GM19397 (cell line): ENCODE data around the gene MICU1.
"Not testable (repeated sequence)": the region's sequence is repeated elsewhere in the genome, so short reads cannot be mapped to it uniquely, and the experiment has no call there.

Source experiments
- ATAC-seq: cut with Tn5 transposase; IDR thresholded peaks from one replicate; pipeline ENCODE4 v1.9.1; 2021; ENCODE audit warnings: mild to moderate bottlenecking, moderate library complexity; ENCODE audit not compliant: unreplicated experiment

Gene MICU1

GRCh38 chr10:72395581-72395980, 230.3 kb downstream of the MICU1 start:
- not testable (repeated sequence) for ATAC-seq

GRCh38 chr10:72392571-72392970, 233.3 kb downstream of the MICU1 start:
- ATAC-seq: no peak

DNA sequence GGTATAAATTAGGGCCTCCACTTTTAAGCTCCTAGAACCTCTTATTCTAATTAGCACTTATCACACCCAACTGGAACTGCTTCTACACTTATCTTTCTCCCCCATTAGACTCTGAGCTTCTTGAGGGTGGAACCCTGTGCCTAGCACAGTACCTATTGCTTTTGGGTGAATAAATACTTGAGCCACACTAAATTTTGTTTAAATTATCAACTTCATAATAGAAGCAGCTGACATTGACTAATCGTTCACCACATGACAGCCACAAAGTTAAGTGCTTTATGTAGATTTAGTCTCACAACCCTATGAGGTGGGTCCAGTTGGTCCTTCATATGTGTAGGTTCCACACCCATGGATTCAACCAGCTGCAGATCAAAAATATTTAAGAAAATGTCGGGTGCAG, 235.1 kb downstream of the MICU1 start:
- no peak for ATAC-seq

DNA sequence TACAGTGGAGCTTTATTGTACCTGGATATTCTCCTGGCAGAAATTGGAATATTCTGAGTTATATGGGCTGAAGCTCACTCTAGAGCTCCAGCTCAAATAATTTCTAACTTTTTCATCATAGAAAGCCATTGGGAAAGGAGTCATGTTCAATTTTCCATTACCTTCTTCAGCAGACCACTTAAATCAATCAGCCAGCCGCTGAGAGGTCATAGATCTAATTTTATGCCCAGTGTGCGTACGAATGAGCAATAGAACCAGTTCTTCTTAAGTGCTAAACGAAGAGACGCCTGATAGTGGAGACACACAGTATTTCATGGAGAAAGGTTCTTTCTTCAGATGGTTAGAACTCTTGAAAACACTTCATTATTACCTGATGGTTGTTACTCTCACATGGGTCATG, 236.2 kb downstream of the MICU1 start:
- ATAC-seq: no peak

- ATAC-seq: no peak
Observed at GRCh38 chr10:72389014-72389413, 236.9 kb downstream of the MICU1 start.

- ATAC-seq: no peak
Observed at GRCh38 chr10:72388062-72388461, 237.8 kb downstream of the MICU1 start.

DNA sequence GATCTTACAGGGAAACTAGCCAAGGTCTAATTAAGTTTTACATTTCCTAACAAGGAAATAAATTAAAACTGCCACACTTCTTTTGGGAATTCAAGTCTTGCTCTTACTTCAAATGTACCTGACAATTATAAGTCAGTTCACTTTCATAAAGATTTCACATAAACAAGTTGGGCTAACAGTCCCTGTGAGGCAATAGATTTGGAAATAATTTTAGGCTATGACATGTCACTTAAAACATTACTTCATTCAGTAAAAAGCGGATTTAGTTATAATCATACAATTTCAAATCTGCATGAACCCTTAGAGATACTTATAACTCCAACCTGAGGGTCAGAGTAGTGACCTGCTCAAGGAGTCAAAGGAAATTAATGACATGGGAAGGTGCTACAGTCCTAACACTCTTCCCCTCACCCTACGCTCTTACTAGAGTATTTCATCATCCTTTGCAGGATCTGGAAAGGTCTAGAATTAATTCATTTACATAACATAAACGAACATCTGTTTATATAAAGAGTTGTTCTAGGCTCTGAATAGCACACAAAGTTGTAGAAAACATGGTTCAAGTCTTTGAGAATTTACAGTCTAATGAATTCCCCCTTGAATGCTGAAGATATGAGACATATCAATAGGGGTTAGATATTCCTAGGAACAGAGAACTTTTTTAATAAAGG, 238.8 kb downstream of the MICU1 start:
- no peak for ATAC-seq

DNA sequence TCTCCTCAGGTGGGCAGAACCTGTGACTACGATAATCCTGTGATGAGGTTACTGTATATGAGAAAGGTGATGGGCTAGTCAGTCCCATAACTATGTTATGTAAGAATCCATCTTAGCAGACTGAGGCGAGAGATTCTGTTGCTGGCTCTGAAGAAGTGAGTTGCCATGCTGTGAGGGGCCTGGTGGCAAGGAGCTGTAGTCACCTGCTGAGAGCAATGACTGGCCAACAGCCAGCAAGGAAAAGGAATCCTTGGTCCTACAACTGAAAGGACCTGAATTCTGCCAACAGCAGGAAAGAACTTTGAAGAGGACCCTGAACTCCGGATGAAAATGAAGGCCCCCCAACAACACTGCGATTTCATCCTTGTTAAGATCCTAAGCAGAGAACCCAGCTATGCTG, 240.2 kb downstream of the MICU1 start:
- ATAC-seq: no peak

GRCh38 chr10:72384982-72385381, 240.9 kb downstream of the MICU1 start:
- not testable (repeated sequence) for ATAC-seq

GRCh38 chr10:72379776-72380175, 246.1 kb downstream of the MICU1 start:
- no peak for ATAC-seq

GRCh38 chr10:72379062-72379461, 246.8 kb downstream of the MICU1 start:
- ATAC-seq: no peak

DNA sequence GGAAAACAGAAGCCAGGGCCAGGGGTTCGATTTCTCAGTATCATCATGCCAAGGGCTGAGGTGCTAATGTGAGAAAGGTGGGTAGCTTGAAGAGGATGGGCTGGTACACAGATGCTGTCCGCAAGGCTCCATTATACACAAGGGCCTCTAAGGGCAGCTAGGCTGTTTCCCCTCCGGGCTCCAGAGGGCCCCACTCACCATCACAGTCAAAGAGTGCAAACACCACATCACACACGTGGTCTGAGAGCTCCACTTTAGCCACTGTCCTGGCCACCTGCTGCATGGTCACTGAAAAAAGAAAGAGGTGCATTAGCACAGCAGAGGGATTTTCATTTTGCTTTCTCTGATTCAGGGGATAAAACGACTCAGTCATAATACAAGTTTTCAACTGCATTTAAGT, 250.3 kb downstream of the MICU1 start:
- ATAC-seq: no peak

DNA sequence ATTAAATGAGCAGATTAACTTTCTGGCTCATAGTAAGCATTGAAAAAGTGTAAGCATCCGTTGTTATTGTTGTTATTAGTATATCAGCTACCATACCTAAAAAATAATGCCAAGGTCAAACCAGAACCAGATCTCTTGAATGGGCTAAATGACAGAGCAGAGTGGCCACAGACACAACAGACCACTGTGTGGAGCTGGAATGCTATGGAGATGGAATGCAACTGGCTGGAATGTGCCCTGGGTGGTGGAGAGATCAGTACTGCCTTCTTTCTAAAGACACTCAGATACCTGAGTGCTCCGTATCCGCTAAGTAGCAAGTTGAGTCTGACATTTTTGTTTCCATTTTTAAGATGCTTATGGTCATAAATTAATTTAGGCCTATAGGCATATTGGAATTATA, 250.7 kb downstream of the MICU1 start:
- no peak for ATAC-seq

DNA sequence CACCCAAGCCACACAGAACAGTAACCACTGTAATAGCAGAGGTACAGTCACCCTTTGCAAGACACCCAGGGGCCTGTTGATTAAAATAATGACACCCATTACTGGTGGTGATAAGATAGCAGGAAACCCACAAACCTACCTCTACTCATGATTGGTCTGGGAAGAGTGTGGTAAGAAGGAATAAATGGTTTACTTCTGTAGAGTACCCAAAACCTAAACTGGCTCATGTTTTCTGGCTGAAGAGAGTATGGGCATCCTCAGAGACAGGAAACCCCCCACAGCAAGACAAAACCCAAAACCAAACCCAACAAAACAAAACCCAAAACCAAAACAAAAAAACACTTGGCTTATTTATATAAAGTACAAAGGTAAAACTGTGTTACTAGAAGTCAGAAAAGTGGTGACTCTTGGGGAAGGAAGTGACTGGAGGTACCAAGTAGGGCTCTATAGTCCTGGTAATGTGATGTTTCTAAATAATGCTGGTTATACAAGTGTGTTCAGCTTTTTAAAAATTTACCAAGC, 255.6 kb downstream of the MICU1 start:
- no peak for ATAC-seq

- no peak for ATAC-seq
Observed at GRCh38 chr10:72367301-72367960, 258.4 kb downstream of the MICU1 start.

DNA sequence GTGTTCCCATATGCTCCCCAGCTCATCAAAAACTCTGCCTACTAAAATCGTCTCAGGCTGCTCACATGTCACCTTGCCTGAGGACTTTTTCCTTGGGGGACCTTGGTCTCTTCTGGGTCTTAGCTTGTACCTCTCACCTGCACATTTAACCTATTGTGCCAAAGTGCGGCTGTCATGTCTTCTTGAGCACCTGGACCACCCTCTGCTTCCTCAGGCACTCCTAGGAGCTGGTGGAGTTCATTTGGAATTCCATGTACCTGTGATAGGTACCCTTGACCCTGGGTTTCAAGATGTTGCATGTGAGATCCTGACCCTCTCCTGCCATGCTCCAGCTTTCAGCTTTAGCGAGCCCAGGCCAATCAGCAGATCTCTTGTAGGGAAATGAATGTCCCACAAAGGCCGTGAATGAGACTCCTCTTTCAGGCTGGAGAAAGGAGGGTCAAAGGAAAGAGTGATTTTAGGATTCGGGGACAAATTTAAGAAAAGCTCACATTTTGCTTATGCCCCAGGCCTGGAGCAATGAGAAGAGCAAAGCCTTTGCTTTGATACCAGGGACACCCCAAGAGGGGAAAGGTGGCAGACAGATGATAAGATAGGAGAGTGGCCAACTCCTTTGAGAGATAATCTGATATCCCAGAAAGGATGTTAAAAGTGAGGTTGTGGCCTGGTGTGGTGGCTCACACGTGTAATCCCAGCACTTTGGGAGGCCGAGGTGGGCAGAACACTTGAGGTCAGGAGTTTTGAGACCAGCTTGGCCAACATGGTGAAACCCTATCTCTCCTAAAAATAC, 260.6 kb downstream of the MICU1 start:
- no peak for ATAC-seq

DNA sequence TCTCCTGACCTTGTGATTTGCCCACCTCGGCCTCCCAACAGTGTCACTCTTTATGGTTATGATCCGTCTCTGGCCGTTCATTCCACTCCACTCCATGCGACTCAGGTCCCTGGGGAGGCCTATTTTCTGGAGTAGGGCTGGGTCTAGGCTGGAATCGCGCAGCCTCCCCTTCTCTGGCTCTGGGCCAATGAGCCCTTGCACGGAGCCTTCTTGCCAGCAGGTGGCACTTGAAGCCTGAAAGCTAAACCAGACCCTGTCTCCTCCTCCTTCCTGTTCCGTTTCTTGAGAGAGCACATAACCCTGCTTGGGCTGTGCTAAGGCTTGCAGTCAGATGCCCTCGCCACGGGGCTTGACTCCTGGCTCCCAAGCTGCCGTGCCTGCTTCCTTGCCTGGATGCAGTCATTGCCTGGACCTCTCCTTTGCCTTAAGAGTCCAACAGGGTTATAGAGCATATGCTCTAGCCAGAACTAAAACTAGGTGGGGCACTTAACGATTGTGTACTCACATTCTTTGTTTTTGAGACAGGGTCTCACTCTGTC, 261.6 kb downstream of the MICU1 start:
- peak; percentile 79 for ATAC-seq

- ATAC-seq: no peak
Observed at GRCh38 chr10:72356987-72357386, 268.9 kb downstream of the MICU1 start.

- ATAC-seq: no peak
Observed at GRCh38 chr10:72356115-72356514, 269.8 kb downstream of the MICU1 start.

DNA sequence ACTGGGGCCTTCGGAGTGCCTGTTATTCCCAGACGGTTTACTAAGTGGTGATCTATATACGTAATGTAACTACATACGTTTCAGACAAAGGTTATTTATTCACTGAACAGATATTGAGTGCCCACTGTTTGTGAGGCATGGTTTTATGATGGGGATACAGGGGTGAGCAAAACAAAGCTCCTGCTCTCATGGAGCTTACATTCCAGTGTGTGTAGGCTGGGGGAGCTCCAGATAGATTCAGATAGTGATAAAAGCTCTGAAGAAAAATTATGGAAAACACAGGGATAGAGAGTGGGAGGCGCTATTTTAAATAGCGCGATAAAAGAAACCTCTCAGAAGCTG, 270.7 kb downstream of the MICU1 start:
- no peak for ATAC-seq

GRCh38 chr10:72354356-72355213, 271.3 kb downstream of the MICU1 start, which contains the start of gene DNAJB12:
Gene DNAJB12, minus strand, starts transcription at chr10:72354919. Its CDS starts 22 bp downstream, at chr10:72354897.
- peak; percentile 82 for ATAC-seq
